ENCODE measurements around the gene OTOGL.
"Not testable (repeated sequence)": the region's sequence is repeated elsewhere in the genome, so short reads cannot be mapped to it uniquely, and the experiment has no call there.

OTOGL gene

DNA sequence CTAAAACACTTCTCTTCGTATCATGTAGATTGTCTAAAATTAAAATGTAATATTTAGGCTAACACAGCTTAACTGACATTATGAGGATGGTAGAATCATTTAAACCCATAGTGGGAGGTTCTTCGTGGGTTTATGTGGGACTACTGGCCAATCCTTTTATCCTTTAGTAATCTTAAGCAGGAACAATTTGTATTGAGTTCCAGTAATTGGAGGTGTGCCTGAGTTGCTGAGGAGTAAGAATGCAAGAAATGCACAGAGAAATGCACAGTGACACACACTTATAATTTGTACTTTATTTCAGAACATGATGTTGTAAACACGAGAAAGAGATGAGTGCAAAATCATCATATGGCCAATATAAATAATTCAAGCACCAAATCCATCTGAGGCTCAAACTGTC, 22.3 kb downstream of the OTOGL start:
- no peak for DNase-seq

DNA sequence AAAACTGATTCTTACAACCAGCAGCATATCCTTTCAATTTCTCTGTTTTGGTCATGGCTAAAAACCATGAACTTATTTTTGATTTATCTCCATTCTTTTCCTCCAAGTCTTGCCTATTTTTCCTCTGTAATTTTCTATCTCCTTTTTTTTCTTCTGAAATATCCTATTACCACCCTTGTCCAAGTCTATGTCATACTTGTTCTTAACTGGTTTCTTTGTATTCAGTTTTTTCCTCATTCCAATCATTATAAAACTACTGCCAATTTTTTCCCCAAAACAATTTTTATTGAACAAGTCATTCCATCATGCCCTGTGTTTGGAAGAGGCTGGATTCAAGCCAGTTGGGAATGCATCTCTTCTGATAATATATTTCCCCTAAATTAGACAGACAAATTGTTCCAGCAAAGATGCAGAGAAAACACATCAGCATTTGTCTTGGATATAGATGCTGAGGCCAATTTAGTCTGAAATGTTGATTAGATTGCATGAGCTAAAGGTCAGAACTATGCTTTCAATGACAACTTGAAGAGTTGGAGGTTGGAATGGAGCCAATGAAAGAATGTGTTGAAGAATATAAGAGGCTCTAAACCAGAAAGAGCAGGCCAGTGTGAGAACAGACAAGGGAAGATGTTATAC, 30.7 kb downstream of the OTOGL start:
- DNase-seq, result no peak

DNA sequence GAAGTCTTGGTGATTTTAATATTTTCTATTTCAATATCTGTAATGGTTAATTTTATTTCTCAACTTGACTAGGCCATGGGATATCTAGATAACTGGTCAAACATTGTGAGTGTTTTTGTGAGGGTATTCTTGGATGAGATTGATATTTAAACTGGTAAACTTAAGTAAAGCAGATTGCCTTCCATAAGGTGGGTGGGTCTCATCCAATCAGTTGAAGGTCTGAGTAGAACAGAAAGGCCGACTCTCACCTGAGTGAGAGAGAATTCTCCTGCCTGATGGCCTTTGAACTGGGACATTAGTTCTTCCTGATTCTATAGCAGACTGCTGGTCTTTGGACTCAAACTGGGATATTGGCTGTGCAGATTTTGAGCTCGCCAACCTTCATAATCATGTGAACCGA, 36.3 kb downstream of the OTOGL start:
- DNase-seq, result no peak

DNA sequence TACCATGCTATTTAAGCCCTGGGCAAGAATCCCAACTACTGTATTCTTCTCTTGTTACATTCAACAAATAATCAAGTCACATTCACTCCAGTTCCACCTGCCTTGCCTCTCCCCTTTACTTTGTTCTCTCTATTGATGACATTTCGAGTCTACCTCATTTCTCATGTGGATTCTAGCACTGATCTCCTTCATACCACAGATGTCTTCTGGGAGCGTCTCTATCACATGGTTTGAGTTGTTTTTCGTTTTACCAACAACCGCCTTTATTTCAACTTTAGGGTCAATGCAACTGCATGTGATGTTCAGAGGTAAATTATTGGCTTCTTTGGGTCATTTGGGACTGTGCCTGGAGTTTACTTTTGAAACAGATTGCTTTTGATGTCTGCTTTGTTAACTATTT, 40.7 kb downstream of the OTOGL start:
- no peak for DNase-seq

DNA sequence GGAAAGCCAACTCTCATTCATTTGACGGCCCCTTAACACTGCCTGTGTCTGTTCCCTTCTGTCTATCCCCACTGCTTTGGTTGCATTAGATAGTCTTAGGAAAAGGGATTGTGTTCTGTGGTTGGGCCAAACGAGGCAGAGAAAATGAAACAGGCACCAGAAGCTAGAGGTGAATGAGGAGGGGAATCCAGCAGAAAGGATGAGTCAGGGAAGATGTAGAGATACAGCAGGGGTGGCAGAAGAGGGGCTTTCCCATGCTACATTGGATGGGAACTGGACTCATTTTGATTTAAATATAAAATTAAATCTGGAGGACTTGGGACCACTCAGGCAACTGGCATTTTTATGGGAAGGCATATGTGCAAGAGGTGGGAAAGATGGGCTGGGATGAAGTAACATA, 43.3 kb downstream of the OTOGL start:
- DNase-seq, result no peak

DNA sequence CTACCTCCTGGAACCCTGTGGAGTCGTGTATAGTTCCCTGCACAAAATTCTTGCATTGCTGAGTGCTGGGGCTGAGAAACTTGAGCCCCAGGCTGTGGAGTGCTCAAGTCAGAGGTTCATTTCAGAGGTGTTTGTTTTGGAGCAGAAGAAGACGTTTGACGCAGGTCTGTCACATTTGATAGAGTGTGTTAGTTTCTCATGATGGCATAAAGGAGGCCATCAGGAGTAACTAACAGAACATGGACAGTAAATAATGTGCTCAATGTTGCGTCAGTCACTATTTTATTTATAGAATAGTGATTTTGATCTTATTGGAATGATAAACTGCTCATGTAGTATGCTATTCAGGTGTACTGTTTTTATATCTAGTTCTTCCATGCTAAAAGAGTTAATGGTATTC, 44.2 kb downstream of the OTOGL start:
- no peak for DNase-seq

DNA sequence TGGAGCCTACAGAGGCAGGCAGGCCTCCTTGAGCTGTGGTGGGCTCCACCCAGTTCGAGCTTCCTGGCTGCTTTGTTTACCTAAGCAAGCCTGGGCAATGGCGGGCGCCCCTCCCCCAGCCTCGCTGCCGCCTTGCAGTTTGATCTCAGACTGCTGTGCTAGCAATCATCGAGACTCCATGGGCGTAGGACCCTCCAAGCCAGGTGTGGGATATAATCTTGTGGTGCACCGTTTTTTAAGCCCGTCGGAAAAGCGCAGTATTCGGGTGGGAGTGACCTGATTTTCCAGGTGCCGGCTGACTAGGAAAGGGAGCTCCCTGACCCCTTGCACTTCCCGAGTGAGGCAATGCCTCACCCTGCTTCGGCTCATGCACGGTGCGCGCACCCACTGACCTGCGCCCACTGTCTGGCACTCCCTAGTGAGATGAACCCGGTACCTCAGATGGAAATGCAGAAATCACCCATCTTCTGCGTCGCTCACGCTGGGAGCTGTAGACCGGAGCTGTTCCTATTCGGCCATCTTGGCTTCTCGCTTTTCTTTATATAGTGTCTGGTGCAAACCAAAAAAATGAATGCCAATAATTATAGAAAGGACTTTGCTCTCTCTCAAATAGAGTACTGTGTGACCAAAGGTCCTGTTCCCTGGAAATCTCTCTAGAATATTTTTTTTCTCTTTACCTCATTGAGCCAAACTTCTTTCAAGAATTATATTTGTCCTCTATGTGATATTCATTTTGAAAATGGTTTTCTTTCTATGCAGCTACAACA, 50.4 kb downstream of the OTOGL start:
- DNase-seq, result not testable (repeated sequence)

DNA sequence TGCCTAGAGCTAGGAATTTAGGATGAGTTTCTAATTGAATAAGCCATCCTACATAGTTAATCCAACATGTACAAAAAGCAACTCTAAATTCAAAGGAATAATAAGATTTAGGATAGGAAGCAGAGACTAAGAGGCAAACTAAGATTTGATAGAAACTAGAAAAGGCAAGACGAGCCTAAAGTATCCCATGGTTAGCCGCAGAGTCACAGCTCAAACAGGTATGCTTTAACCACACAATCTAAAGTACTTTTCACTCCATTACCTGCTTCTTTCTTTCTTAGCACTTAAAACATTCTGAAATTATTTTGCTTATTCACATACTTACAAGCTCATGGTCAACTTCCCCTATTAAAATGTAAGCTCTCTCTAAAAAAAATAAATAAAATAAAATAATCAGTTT, 51.8 kb downstream of the OTOGL start:
- DNase-seq, result no peak

DNA sequence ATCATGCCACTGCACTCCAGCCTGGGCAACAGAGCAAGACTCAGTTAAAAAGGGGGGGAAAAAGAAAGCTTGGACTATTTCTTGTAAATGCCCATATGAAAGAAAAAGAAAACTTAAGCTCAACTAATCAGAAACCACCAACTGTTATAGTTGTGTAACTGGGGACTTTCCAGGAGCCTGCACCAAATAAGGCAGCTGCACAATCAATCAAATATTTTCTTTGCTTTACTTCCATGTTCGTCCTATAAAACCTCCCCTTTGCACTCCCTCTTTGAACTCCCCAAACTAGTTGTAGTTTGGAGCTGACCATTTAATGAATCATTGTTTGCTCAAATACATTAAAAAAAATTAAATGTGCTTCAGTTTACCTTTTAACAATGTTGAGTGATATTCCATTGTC, 54.9 kb downstream of the OTOGL start:
- no peak for DNase-seq

DNA sequence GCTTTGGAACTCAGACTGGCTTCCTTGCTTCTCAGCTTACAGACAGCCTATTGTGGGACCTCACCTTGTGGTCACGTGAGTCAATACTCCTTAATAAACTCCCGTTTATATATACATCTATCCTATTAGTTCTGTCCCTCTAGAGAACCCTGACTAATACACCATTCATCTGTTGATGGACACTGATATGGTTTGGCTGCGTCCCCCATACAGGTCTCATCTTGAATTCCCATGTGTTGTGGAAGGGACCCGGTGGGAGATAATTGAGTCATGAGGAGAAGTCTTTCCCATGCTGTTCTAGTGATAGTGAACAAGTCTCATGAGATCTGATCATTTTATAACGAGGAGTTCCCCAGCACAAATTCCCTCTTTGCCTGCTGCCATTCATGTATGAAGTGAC, 57.0 kb downstream of the OTOGL start:
- DNase-seq, result no peak

DNA sequence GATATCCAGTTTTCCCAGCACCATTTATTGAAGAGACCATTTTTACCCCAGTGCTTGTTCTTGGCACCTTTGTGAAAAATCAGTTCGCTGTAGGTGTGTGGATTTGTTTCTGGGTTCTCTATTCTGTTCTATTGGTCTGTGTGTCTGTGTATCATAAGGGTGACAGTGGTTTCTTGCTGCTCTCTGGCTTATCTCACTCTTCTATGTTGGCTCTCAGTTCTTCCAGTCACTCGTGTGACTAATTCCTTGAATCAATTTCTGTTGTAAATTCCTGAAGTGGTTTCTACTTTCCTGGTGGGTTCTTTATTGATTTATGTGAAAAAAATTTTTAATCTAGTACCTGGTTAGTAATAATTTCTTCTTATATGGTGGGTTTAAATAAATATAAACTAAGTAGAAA, 58.3 kb downstream of the OTOGL start:
- no peak for DNase-seq

DNA sequence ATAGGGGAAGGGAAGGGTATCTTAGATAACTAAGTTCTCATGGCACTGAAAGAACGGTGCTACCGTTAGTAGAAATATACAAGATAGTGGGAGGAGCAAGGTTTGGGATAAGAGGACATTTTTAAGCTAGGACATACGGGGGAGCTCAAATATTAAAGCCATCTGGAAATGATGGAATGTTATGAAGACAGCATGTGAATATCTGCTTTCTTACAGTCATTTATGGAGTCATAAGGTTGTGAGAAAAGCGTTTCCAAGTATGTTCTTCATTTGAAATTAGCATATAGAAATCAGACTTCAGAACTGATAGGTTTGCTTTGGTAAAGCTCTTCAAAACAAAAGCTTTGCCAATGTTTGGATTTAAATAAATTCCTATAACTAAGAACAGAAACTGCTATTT, 62.3 kb downstream of the OTOGL start:
- no peak for DNase-seq

DNA sequence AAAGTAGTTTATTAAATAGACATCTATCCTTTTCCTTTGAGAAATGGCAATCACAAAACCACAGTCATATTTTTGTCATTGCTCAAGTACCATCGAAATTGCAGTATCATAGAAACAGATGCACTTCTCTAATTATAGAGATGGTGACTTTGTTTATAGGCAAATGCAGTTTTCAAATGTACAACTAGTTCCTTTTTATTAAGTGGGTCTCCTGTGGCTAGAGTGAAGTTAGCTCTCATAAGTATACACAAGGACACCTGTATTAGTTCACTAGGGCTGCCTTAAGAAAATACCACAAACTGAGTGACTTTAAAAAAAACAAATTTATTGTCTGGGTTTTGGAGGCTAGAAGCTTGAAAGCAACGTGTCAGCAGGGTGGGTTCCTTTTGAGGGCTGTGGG, 62.8 kb downstream of the OTOGL start:
- DNase-seq, result no peak

DNA sequence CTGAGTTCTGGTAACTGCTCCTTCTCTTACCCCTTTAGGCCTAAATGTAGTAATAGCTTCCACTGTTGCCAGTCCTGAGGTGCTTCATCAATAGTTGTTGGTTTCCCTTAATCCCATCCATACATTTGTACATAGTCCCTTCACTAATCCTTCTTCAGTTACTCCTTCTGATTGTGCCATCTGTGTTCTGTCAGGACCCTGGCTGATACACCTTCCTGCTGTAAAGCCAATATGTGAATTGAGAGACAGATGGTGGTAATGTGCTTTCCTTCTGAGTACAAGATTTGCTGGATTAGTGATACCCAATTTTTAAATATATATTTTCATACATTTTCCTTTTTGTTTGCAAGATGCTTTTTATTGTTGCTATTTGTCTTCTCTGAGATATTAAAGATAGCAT, 66.4 kb downstream of the OTOGL start:
- no peak for DNase-seq

DNA sequence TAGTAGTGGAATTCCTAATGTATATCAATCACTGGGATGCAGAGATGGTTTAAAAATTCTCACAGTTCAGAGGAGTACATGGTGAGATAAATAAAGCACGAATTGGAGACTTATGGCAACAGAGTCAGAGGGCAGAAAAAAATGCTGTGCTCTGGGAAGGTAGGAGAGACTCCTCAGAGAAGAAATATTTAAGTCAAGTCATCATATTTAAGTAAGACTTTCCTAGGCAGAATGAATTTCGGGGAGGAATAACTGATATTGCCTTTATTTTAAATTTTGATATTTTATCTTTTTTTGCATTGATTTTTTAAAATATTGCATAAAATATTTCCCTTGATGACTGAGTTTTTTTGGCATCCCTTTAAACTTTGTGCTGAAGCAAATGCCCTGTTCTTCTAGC, 67.4 kb downstream of the OTOGL start:
- DNase-seq, result no peak

DNA sequence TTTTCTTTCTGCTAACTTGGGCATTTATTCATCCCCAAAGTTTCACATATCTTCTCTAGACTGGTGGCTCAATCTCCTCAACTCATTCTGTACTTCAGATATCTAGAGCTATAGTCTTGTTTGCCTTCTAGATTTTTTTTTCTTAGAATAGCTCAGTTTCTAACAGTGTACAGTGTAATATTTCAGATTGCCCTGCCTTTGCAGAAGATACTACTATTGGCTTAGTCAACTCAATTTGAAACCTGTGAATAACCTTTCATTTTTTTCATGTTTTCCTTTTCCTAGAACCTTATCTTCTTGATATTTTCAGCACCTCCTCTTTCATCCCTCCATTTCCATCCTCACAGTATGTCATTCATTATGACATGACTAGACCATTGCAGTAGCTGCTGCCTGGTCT, 69.6 kb downstream of the OTOGL start:
- no peak for DNase-seq

DNA sequence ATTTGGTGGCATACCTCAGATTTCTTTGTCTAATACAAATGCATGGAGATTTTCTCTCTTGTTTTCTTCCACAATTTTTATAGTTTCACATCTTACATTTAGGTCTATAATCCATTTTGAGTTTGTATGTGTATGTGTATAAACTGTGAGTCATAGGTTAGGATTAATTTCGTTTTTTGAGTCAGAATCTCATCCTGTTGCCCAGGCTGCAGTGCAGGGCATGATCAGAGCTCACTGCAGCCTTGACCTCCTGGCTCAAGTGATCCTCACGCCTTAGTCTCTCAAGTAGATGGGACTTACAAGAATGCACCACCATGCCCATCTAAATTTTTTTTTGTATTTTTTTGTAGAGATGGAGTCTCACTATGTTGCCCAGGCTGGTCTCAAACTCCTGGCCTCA, 71.6 kb downstream of the OTOGL start:
- no peak for DNase-seq

DNA sequence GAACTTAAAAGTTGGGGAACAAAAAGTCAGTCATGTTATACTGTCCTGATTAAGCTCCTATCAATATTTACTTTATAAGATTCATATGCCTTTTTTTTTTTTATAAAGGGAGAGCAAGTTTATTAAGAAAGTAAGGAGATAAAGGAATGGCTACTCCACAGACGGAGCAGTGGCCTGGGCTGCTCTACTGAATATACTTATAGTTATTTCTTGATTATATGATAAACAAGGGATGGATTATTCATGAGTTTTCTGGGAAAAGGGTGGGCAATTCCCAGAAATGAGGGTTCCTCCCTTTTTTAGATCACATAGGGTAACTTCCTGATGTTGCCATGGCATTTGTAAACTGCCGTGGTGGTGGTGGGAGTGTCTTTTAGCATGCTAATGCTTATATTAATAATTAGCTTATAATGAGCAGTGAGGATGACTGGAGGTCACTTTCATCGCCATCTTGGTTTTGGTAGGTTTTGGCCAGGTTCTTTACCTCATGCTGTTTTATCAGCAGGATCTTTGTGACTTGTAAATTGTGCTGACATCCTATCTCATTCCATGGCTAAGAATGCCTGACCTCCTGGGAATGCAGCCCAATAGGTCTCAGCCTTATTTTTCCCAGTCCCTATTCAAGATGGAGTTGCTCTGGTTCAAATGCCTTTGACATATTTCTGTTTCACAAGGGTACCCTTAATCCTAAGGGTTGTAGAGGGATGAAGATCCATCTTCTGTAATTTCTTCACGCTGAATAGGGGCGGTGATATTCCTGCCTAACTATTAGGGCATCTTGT, 73.9 kb downstream of the OTOGL start:
- no peak for DNase-seq

DNA sequence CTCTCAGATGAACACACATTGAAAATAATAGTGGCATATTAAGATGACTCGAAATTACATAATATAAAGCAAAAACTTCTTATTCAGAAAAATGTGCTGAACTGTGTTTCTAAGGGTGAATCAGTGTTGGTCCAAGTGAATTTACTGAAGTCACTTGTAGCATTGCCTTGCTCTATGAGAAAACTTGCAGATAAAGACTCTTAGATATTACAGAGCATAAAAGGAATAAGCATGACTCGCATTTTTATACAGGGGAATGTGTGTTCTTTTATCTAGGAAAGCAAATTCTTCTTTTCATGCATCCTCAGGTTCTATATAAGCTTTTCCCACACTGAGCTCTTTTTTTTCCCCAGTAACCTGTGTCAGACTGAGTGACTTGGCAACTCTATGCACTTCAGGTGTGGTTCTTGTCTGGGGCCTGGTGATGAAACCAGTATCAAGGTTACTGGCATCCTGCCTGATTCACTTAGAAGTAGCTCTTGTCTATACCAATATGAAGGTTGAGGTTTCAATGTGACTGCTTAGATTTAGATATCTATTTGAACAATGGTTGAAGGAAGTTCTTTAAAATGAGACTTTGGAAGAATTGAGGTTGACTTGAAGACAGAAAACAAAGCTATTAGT, 76.1 kb downstream of the OTOGL start:
- DNase-seq, result no peak

DNA sequence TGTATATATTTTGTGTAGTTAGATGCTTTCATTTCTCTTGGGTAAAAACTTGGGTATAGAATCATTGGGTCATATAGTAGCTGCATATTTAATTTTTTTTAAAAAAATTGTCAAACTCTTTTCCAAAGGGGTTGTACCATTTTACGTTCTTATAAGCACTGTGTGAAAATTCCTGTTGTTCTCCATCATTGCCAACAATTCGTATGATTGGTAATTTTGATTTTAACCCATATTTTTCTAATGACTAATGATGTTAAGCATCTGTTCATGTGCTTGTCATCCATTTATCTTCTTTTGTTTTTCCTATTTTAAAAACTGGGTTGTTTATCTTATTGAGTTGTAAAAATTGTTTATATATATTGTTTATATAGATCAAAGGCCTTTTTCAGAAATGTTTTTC, 77.4 kb downstream of the OTOGL start:
- no peak for DNase-seq

DNA sequence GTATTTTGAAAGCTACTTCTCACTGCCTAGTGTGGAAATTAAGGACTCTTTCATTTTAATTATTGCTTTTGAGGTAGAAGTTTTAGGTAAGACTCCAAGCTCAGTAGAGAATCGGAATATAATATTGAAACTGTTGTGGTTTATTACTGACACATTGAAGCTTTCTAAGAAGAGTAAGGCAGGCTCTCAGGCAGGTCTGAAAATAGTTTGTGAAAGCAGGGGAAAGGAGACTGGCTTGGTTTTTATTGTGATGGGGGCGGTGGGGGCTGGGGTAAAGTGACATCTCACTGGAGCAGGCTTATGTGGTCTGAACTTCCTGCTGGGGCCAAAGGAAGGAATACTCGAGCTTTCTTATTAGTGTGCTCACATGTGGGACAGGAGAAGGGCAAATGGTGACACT, 79.5 kb downstream of the OTOGL start:
- DNase-seq, result no peak

DNA sequence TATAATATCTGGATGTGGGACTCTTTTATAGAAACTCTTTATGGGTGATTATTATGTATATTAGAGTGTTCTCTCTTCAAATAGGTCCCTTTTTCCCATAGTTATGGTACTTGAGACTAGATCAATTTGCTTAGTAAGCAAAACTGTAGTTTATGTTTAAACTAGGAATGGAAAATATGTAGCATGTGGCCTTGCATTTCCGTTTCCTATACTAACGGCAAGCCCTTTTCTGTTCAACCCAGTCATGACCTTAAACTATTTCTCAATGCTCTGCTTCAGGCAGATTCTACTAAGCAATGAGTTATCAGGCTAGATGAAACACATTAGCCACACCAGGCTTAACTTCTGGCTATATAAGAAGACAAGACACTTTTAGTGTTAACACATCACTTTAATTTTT, 84.6 kb downstream of the OTOGL start:
- no peak for DNase-seq

DNA sequence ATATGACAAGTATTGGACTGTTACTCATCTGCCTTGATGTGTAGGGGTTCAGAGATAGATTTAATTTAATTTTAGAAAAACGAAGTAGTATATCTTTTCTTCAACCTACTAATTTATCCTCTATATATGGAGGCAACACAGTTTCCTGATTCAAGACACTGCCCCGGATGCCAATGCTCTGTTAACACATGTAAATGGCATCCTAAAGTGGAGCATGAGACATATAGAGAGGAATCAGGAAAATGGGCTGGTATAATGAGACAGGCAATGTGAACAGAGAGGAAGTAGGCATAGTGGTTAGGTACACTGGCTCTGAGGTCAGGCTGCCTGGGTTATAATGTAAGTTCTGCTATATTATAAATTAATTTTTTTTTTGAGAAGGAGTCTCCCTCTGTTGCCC, 85.6 kb downstream of the OTOGL start:
- DNase-seq, result no peak

DNA sequence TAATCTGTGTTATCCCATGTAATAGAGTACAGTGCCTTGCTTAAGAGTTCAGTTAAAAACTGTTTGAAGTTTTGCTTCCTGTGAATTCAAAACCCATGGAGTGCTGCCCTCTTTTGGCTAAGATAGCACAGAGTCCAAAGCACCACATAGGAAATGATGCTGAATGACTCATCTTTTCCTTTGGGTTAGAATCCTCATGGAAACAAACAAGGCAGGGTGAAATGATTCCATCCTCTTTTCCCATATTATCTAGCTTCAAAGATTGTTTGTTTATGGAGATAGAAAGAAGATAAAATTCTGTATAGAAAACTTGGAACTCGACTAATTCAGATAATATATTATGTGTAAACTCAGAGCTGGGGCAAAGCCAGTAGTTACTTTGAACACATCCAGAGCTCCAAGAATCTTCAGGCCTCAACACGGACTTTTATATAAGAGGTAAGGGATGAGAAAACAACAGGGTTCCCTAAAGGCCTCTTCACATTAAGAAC, 87.4 kb downstream of the OTOGL start:
- DNase-seq, result peak; percentile 36

Data from retina (tissue), 1 donor.